ENCODE results near the gene LAMA2. TPM values are rescaled to one million over a fixed set of nuclear protein-coding genes. Genes with fewer than 3 reads are reported as not detected.
"Not testable (repeated sequence)": the region's sequence is repeated elsewhere in the genome, so short reads cannot be mapped to it uniquely, and the experiment has no call there.

Gene LAMA2
- total RNA-seq, 2 donors from 2014 or later: 91.5 to 139 TPM

DNA sequence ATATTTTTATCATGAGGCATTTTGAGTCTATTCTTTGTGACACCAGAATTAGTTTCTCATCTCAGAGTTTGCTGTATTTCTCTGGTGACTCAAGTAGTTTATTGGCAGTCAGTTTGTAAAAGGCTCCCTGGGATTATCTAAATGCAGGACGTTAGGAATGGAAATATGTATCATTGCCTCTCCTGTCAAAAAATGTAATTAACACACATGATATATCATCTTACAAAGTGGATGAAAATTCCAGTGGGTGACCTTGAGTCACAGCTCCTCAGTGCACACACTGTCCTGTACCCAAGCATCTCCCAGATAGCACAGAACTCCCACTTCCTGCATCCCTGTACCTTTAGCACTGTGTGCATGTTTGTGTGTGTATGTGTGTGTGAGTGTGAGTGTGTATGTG lies 258.6 kb downstream of the LAMA2 start:
- DNase-seq (ENCODE audit: low spot score): no peak
- intact Hi-C loops (cut with DNase I): no loop called here

- intact Hi-C loops (cut with DNase I): no loop called here
These were observed 264.0 kb downstream of the LAMA2 start for GRCh38 chr6:129146902-129147301.

GRCh38 chr6:129150507-129150906 lies 267.6 kb downstream of the LAMA2 start:
- intact Hi-C loops (cut with DNase I): no loop called here
- no peak for DNase-seq (ENCODE audit: low spot score)

More at GRCh38 chr6:129146902-129147301, 264.0 kb downstream of the LAMA2 start:
- no peak for DNase-seq (ENCODE audit: low spot score)

- intact Hi-C loops (cut with DNase I): no loop called here
- no peak for DNase-seq (ENCODE audit: low spot score)
These were observed 270.3 kb downstream of the LAMA2 start for GRCh38 chr6:129153257-129153656.

GRCh38 chr6:129159242-129159641 lies 276.3 kb downstream of the LAMA2 start:
- intact Hi-C loops (cut with DNase I); DNase-seq (ENCODE audit: low spot score): not testable (repeated sequence)

GRCh38 chr6:129162605-129163004 lies 279.7 kb downstream of the LAMA2 start:
- DNase-seq (ENCODE audit: low spot score): no peak
- intact Hi-C loops (cut with DNase I): no loop called here

GRCh38 chr6:129163551-129163950 lies 280.6 kb downstream of the LAMA2 start:
- intact Hi-C loops (cut with DNase I): no loop called here
- no peak for DNase-seq (ENCODE audit: low spot score)

DNA sequence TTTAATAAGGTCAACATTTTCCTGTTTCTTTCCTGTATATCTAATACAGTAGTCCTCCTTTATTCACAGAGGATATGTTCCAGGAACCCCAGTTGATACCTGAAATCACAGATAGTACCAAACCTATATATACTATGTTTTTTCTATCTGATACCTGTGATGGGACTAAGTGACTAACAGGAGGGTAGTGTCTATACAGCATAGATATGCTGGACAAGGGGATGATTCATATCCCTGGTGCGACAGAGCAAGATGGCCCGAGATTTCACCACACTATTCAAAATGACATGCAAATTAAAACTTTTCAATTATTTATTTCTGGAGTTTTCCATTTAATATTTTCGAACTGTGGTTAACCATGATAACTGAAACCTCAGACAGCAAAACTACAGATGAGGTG lies 281.1 kb downstream of the LAMA2 start:
- intact Hi-C loops (cut with DNase I): no loop called here

DNA sequence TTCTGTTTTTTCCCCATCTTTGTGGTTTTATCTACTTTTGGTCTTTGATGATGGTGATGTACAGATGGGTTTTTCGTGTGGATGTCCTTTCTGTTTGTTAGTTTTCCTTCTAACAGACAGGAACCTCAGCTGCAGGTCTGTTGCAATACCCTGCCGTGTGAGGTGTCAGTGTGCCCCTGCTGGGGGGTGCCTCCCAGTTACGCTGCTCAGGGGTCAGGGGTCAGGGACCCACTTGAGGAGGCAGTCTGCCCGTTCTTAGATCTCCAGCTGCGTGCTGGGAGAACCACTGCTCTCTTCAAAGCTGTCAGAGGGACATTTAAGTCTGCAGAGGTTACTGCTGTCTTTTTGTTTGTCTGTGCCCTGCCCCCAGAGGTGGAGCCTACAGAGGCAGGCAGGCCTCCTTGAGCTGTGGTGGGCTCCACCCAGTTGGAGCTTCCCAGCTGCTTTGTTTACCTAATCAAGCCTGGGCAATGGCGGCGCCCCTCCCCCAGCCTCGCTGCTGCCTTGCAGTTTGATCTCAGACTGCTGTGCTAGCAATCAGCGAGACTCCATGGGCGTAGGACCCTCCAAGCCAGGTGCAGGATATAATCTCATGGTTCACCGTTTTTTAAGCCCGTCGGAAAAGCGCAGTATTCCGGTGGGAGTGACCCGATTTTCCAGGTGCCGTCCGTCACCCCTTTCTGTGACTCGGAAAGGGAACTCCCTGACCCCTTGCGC lies 289.5 kb downstream of the LAMA2 start:
- intact Hi-C loops (cut with DNase I); DNase-seq (ENCODE audit: low spot score): not testable (repeated sequence)

More for the DNA sequence above, 281.1 kb downstream of the LAMA2 start:
- DNase-seq (ENCODE audit: low spot score): no peak

- intact Hi-C loops (cut with DNase I): no loop called here
- DNase-seq (ENCODE audit: low spot score): no peak
These were observed 292.1 kb downstream of the LAMA2 start for GRCh38 chr6:129175066-129175465.

GRCh38 chr6:129177801-129178200 lies 294.9 kb downstream of the LAMA2 start:
- intact Hi-C loops (cut with DNase I): no loop called here
- no peak for DNase-seq (ENCODE audit: low spot score)

GRCh38 chr6:129179283-129179682 lies 296.3 kb downstream of the LAMA2 start:
- intact Hi-C loops (cut with DNase I): no loop called here
- no peak for DNase-seq (ENCODE audit: low spot score)

DNA sequence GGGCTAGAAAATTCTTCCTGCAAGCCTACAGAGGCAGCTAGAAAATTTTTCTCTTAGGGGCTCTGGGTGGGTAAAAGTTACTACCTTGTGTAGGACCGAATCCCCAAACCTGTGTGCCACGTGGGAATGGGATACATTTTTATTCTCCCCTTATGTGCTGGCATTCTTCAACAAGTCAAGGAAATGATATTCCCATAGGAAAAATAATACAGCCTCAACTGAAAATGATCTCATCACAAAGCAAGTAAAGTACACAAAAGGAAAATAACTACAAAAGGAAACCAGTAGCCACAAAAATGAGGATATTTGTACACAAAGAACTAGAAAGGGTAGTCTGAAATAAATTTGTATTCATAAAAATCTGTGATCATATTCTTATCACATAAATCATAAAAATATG lies 298.1 kb downstream of the LAMA2 start:
- no peak for DNase-seq (ENCODE audit: low spot score)
- intact Hi-C loops (cut with DNase I): no loop called here

DNA sequence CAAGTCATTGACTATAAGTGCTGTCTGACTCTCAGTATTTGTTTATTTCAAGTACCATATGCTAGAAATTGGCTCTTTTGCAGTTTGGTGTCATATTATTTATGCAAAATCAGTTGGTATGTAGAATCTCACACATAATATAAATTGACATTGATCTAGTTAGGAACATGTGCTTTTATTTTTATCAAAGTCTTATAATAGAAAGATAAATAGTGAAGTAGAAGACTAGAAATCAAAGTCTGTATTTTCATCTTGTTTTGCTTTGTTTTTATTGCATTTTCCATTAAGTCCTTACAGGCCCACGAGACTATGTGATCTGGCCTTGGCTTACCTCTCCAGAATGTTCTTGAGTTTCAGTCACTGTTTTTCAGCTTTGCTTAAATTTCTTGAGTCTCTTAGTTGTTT lies 300.3 kb downstream of the LAMA2 start:
- intact Hi-C loops (cut with DNase I): no loop called here
- no peak for DNase-seq (ENCODE audit: low spot score)

DNA sequence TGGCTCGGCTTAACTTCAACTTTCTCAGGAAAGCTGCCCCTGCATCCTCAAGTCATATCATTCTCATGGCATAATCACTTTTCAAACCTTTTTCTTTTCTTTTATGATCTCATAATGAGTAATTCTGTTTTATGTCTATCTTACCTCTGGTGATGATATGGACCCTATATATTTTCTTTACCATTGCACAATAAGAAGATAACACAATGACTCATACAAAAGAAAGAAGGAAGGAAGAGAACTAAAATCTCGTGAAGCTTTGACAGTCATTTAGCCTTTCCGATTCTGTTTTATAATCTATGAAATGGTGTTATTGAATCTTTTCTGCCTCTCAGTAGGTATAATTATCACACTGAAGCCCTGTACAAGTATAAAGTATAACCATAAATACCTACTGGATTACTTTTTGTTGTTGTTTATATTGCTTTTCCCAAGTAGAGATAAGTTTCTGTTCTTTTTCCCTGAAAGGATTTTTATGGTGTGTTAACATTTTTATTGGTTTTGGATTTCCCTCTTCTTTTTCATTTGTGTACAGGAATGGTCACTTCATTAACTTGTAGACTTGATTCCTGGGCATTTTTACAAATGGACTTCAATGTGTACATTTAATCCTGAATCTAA lies 300.9 kb downstream of the LAMA2 start:
- intact Hi-C loops (cut with DNase I): no loop called here
- no peak for DNase-seq (ENCODE audit: low spot score)

DNA sequence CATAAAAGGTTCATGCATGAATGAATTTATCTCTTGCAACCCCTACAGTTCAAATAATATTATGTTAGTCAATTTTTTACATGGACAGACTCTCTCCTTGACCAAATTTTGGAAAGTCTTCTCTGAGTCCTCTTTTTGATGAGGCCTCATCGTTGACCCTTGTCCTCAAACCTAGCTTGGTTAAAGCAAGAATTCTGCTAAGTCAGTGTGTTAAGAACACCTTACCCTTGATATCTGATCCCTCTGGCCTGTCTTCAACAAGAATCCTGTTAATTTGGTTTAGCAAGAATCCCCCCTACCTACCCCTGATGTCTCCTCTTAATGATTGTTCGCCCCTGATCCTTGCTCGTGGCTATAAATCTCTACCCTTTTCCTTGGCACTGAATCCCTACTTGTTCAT lies 301.4 kb downstream of the LAMA2 start:
- no peak for DNase-seq (ENCODE audit: low spot score)
- intact Hi-C loops (cut with DNase I): no loop called here

DNA sequence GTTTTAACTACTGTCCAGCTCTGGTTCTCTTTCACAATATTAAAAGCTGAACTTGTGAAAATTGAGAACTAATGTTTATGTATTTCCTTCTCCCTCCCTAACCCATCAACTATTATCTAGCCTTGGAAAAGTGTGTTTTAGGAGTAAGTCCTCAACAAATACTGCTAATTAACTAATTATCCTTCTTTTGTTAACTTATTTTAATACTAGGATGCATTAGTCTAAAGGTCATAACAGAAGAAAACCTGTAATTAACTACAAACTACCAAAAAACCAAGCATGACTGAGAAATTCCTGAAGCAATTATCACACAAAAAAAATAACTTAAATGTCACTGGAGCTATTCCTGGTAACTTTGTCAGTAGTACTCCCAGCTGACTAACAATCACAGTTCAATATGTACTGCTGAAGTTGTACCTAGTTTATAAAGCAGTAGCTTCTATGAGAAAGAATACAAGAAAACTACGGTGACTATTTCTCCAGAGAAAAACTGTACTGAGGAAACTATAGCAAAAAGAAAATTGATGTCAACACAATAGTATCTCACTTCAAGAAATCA lies 301.9 kb downstream of the LAMA2 start:
- DNase-seq (ENCODE audit: low spot score): no peak
- intact Hi-C loops (cut with DNase I): no loop called here

GRCh38 chr6:129186988-129187387 lies 304.1 kb downstream of the LAMA2 start:
- DNase-seq (ENCODE audit: low spot score): no peak
- intact Hi-C loops (cut with DNase I): loop anchor here in 1 of 2 donors (1.0 kb wide), 1 partner anchor 27 kb away; no protein-coding TSS in a partner anchor

- DNase-seq (ENCODE audit: low spot score): no peak
- intact Hi-C loops (cut with DNase I): no loop called here
These were observed 305.4 kb downstream of the LAMA2 start for GRCh38 chr6:129188306-129188705.

DNA sequence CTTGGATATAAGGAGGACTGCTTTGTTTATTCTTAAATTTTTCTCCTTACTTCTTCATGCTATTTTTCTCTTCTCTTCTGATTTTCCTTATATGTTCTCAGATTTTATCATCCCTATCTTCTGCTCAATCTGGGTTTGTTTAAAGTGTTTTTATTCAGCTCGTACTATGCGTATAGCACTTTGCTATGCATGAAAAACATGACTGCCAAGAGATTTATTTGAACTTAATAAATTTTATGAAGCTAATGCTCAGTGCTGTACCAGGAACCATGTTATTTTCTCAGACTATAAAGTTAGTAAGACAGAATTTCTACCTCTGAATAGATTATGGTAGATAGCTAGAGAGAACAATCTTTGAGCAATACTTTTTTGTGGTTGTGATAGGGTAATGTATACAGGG lies 305.9 kb downstream of the LAMA2 start:
- DNase-seq (ENCODE audit: low spot score): no peak
- intact Hi-C loops (cut with DNase I): no loop called here

GRCh38 chr6:129189266-129189665 lies 306.3 kb downstream of the LAMA2 start:
- intact Hi-C loops (cut with DNase I): no loop called here

More at GRCh38 chr6:129189266-129189665, 306.3 kb downstream of the LAMA2 start:
- no peak for DNase-seq (ENCODE audit: low spot score)

Measured in posterior vena cava (tissue), 2 donors.